H9 (cell line): Measurements from ENCODE around the gene LCMT2. TPM values are rescaled to one million over a fixed set of nuclear protein-coding genes. Genes with fewer than 3 reads are reported as not detected.

Experiments
- DNase-seq: peaks from one replicate; pipeline ENCODE4 v3.0.0-alpha.2; 2017
- H2AFZ ChIP-seq: one replicate; pipeline ENCODE4 v1.6.1; 2013; ENCODE audit warnings: mild to moderate bottlenecking, low read length, control low read depth, moderate library complexity
- H2AK5ac ChIP-seq: 2 replicates; pipeline ENCODE4 v1.6.1; 2013; ENCODE audit warnings: low read length, control low read depth, mixed read lengths; ENCODE audit not compliant: insufficient read length
- H2BK120ac ChIP-seq: one replicate; pipeline ENCODE4 v1.6.1; 2013; ENCODE audit warnings: low read depth, mild to moderate bottlenecking, low read length, control low read depth, inconsistent platforms; ENCODE audit not compliant: poor library complexity, severe bottlenecking
- H2BK12ac ChIP-seq: 2 replicates; pipeline ENCODE4 v1.6.1; 2013; ENCODE audit warnings: low read length, control low read depth, mixed read lengths, low read depth; ENCODE audit not compliant: insufficient read length
- H2BK15ac ChIP-seq: 2 replicates; pipeline ENCODE4 v1.6.1; 2013; ENCODE audit warnings: low read depth, low read length, control low read depth
- H2BK20ac ChIP-seq: one replicate; pipeline ENCODE4 v1.6.1; 2013; ENCODE audit warnings: low read depth, mild to moderate bottlenecking, low read length, control low read depth, inconsistent platforms; ENCODE audit not compliant: poor library complexity, severe bottlenecking
- H2BK5ac ChIP-seq: 2 replicates; pipeline ENCODE4 v1.6.1; 2013; ENCODE audit warnings: low read length, control low read depth, mixed read lengths; ENCODE audit not compliant: insufficient read length
- H3K14ac ChIP-seq: 2 replicates; pipeline ENCODE4 v1.6.1; 2013; ENCODE audit warnings: low read length, control low read depth; ENCODE audit not compliant: insufficient read depth
- H3K18ac ChIP-seq: 2 replicates; pipeline ENCODE4 v1.6.1; 2013; ENCODE audit warnings: low read depth, mild to moderate bottlenecking, mixed read lengths, low read length, control low read depth; ENCODE audit not compliant: insufficient read length
- H3K23ac ChIP-seq: 2 replicates; pipeline ENCODE4 v1.6.1; 2013; ENCODE audit warnings: low read length, control low read depth, mixed read lengths, low read depth; ENCODE audit not compliant: insufficient read length
- H3K23me2 ChIP-seq: 2 replicates; pipeline ENCODE4 v1.6.1; 2013; ENCODE audit warnings: low read depth, mild to moderate bottlenecking, mixed read lengths, low read length, control low read depth; ENCODE audit not compliant: insufficient read length, poor library complexity, severe bottlenecking
- H3K27ac ChIP-seq: 2 replicates; pipeline ENCODE4 v1.5.1; 2013; ENCODE audit warnings: low read length, control low read depth, mixed read lengths, low read depth; ENCODE audit not compliant: insufficient read length
- H3K27me3 ChIP-seq: 2 replicates; pipeline ENCODE4 v1.6.1; 2013; ENCODE audit warnings: low read length, control low read depth, inconsistent platforms; ENCODE audit not compliant: insufficient read depth
- H3K4ac ChIP-seq: 2 replicates; pipeline ENCODE4 v1.6.1; 2013; ENCODE audit warnings: low read depth, mild to moderate bottlenecking, control low read depth, inconsistent platforms, low read length, moderate library complexity
- H3K4me1 ChIP-seq: 2 replicates; pipeline ENCODE4 v1.6.1; 2013; ENCODE audit warnings: low read length, control low read depth, inconsistent platforms; ENCODE audit not compliant: insufficient read depth
- H3K4me2 ChIP-seq: 2 replicates; pipeline ENCODE4 v1.6.1; 2013; ENCODE audit warnings: low read length, control low read depth, mixed read lengths; ENCODE audit not compliant: insufficient read length, insufficient read depth
- H3K56ac ChIP-seq: 2 replicates; pipeline ENCODE4 v1.6.1; 2013; ENCODE audit warnings: low read depth, mild to moderate bottlenecking, mixed read lengths, low read length, control low read depth; ENCODE audit not compliant: insufficient read length
- H3K79me1 ChIP-seq: 2 replicates; pipeline ENCODE4 v1.6.1; 2013; ENCODE audit warnings: low read depth, mild to moderate bottlenecking, moderate library complexity, low read length, control low read depth, inconsistent platforms; ENCODE audit not compliant: insufficient read depth, poor library complexity, severe bottlenecking
- H3K79me2 ChIP-seq: 2 replicates; pipeline ENCODE4 v1.6.1; 2013; ENCODE audit warnings: low read length, control low read depth, inconsistent platforms; ENCODE audit not compliant: insufficient read depth
- H3K9ac ChIP-seq: 2 replicates; pipeline ENCODE4 v1.6.1; 2013; ENCODE audit warnings: low read length, control low read depth, mixed read lengths; ENCODE audit not compliant: insufficient read length; ENCODE audit errors: extremely low read depth
- H3K9me3 ChIP-seq: one replicate; pipeline ENCODE4 v1.6.1; 2013; ENCODE audit warnings: low read depth, low read length, inconsistent platforms; ENCODE audit not compliant: control insufficient read depth
- H3T11ph ChIP-seq: one replicate; pipeline ENCODE4 v1.6.1; 2013; ENCODE audit warnings: mild to moderate bottlenecking, low read length, control low read depth, inconsistent platforms
- H4K20me1 ChIP-seq: one replicate; pipeline ENCODE4 v1.6.1; 2013; ENCODE audit not compliant: control insufficient read depth, insufficient read length, insufficient read depth
- H4K5ac ChIP-seq: 2 replicates; pipeline ENCODE4 v1.6.1; 2013; ENCODE audit warnings: low read depth, mild to moderate bottlenecking, mixed read lengths, low read length, control low read depth; ENCODE audit not compliant: insufficient read length
- H4K8ac ChIP-seq: replicated peaks from 2 replicates; pipeline ENCODE4 v1.6.1; 2013; ENCODE audit warnings: low read length, control low read depth, mixed read lengths, low read depth; ENCODE audit not compliant: insufficient read length
- H4K91ac ChIP-seq: 2 replicates; pipeline ENCODE4 v1.6.1; 2013; ENCODE audit warnings: low read depth, mild to moderate bottlenecking, moderate library complexity, mixed read lengths, low read length, control low read depth; ENCODE audit not compliant: insufficient read length
- H3K27ac Mint-ChIP-seq, 3 experiments: 2 replicates in 2 of 3; 3 replicates in 1 of 3; pipeline ENCODE4 v1.8.0; 2020 to 2021; ENCODE audit warnings: mixed read lengths in 3 of 3, mild to moderate bottlenecking in 1 of 3, moderate library complexity in 1 of 3
- H3K27me3 Mint-ChIP-seq: 2 replicates; pipeline ENCODE4 v1.8.0; 2021; ENCODE audit warnings: low read depth, mild to moderate bottlenecking, moderate library complexity, mixed read lengths
- H3K36me3 Mint-ChIP-seq, 3 experiments: 2 replicates in 2 of 3; 3 replicates in 1 of 3; pipeline ENCODE4 v1.8.0; 2020 to 2021; ENCODE audit warnings: low read depth in 3 of 3, mixed read lengths in 3 of 3; ENCODE audit not compliant: insufficient read depth in 1 of 3
- H3K4me1 Mint-ChIP-seq, 2 experiments: 2 replicates each; pipeline ENCODE4 v1.8.0; 2020; ENCODE audit warnings: mixed read lengths in 2 of 2
- H3K4me3 Mint-ChIP-seq, 2 experiments: 2 replicates in 1 of 2; 3 replicates in 1 of 2; pipeline ENCODE4 v1.8.0; 2020 to 2021; ENCODE audit warnings: mild to moderate bottlenecking in 2 of 2, mixed read lengths in 2 of 2, moderate library complexity in 1 of 2
- H3K9me3 Mint-ChIP-seq, 2 experiments: 2 replicates in 1 of 2; 3 replicates in 1 of 2; pipeline ENCODE4 v1.8.0; 2020; ENCODE audit warnings: mild to moderate bottlenecking in 2 of 2, mixed read lengths in 2 of 2, moderate library complexity in 1 of 2
- WGBS: extraction: QIAGEN DNeasy Blood & Tissue Kit; methylation state at CpG from one replicate; pipeline ENCODE4 v1.1.7; 2013; ENCODE audit warnings: missing lambda C conversion rate, low lambda C conversion rate, mixed read lengths; ENCODE audit not compliant: insufficient read length; ENCODE audit errors: extremely low coverage; 5-methylcytosine and 5-hydroxymethylcytosine counted together
- total RNA-seq: library from RNA; stranded (reverse); gene quantifications from 2 replicates; pipeline ENCODE4 v1.2.1, GENCODE V29; 2021
- TF ChIP-seq, protein P1 (sequence below): fragments of 200-600 bp; sonication (generic); conservative IDR thresholded peaks from 3 replicates; pipeline ENCODE4 v1.8.0; 2021; ENCODE audit warnings: antibody characterized with exemption, mild to moderate bottlenecking

The LCMT2 gene
- total RNA-seq, 1 experiment from 2014 or later = 16.5 TPM

GRCh38 chr15:43293432-43293831 lies 36.9 kb downstream of the LCMT2 start:
- H3K23ac ChIP-seq = no peak overlapping the region
- H3K14ac ChIP-seq = peak overlapping the region; percentile 82; the same call in 1 of the 2 replicates
- H3K4me1 ChIP-seq = no peaks in the 10 kb centered on the region; the same call in 1 of the 2 replicates
- H3K4me3 Mint-ChIP-seq = peak overlapping the region; percentile 39 to 61; a peak in 3 of 5 replicates
- peak; percentile 86 for DNase-seq
- H2AK5ac ChIP-seq = no peak overlapping the region
- no peaks in the 10 kb centered on the region for H3K36me3 Mint-ChIP-seq
- TF ChIP-seq, protein P1, sequence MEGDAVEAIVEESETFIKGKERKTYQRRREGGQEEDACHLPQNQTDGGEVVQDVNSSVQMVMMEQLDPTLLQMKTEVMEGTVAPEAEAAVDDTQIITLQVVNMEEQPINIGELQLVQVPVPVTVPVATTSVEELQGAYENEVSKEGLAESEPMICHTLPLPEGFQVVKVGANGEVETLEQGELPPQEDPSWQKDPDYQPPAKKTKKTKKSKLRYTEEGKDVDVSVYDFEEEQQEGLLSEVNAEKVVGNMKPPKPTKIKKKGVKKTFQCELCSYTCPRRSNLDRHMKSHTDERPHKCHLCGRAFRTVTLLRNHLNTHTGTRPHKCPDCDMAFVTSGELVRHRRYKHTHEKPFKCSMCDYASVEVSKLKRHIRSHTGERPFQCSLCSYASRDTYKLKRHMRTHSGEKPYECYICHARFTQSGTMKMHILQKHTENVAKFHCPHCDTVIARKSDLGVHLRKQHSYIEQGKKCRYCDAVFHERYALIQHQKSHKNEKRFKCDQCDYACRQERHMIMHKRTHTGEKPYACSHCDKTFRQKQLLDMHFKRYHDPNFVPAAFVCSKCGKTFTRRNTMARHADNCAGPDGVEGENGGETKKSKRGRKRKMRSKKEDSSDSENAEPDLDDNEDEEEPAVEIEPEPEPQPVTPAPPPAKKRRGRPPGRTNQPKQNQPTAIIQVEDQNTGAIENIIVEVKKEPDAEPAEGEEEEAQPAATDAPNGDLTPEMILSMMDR = peak; percentile 19; the same call in 1 of the 3 replicates
- H2BK15ac ChIP-seq = peak overlapping the region; percentile 37; the same call in 1 of the 2 replicates
- H3K27me3 Mint-ChIP-seq = peaks cover 18% of the 10 kb centered on the region
- H2BK12ac ChIP-seq = no peak overlapping the region
- H4K5ac ChIP-seq = no peak overlapping the region
- WGBS = no CpG with 5 or more reads among the region's 24 CpGs
- peak overlapping the region; percentile 68 for H3K4me2 ChIP-seq
- no peak overlapping the region for H2BK20ac ChIP-seq
- no peak overlapping the region for H2BK5ac ChIP-seq
- H3K9me3 Mint-ChIP-seq = no peaks in the 10 kb centered on the region; a peak in 2 of 5 replicates
- H3K9ac ChIP-seq = no peak overlapping the region
- no peaks in the 10 kb centered on the region for H3K79me2 ChIP-seq
- no peak overlapping the region for H3K18ac ChIP-seq
- no peaks in the 10 kb centered on the region; the same call in 1 of the 2 replicates for H3K27me3 ChIP-seq
- no peak overlapping the region for H3K4ac ChIP-seq
- no peak overlapping the region for H3T11ph ChIP-seq
- no peak overlapping the region for H2BK120ac ChIP-seq
- H2AFZ ChIP-seq = peak overlapping the region; percentile 77
- peak overlapping the region in 1 of 3 experiments; percentile 23; a peak in 1 of 7 replicates for H3K27ac Mint-ChIP-seq
- H4K20me1 ChIP-seq = no peaks in the 10 kb centered on the region
- no peak overlapping the region for H3K27ac ChIP-seq
- H3K23me2 ChIP-seq = no peaks in the 10 kb centered on the region
- peak overlapping the region; percentile 26 for H4K91ac ChIP-seq
- no peak overlapping the region for H3K56ac ChIP-seq
- H3K79me1 ChIP-seq = no peaks in the 10 kb centered on the region
- no peaks in the 10 kb centered on the region for H3K9me3 ChIP-seq
- H3K4me1 Mint-ChIP-seq = peaks cover 18 to 25% of the 10 kb centered on the region in 2 experiments
- peak overlapping the region; percentile 84 for H4K8ac ChIP-seq
